HepG2 (cell line): ENCODE data around the gene NOTUM. TPM values are rescaled to one million over a fixed set of nuclear protein-coding genes. Genes with fewer than 3 reads are reported as not detected.

Experiments used
- ASH2L ChIP-seq: fragments of 300-600, 200-600 bp; sonication (generic); IDR thresholded peaks from 2 replicates; pipeline ENCODE4 v1.7.0; 2017; ENCODE audit warnings: low read depth, mild to moderate bottlenecking, moderate library complexity, mixed read lengths, low read length; ENCODE audit not compliant: insufficient read length
- EP300 ChIP-seq, 3 experiments: sonication (generic) in 1 of 3; formaldehyde crosslinking in 1 of 3; IDR thresholded peaks; 2 replicates each; pipeline versions ENCODE4 v1.5.1 to v1.6.1; 2011 to 2020; ENCODE audit warnings: low read depth in 2 of 3, low read length in 2 of 3, borderline replicate concordance in 1 of 3, improper control_type of control experiment in 1 of 3, mild to moderate bottlenecking in 1 of 3, missing genetic modification reagents in 1 of 3, moderate library complexity in 1 of 3
- FIP1L1 ChIP-seq: fragments of 200-400 bp; formaldehyde crosslinking; IDR thresholded peaks from 2 replicates; pipeline ENCODE4 v1.6.1; 2018; ENCODE audit warnings: low read depth, mild to moderate bottlenecking, low read length, moderate library complexity, borderline replicate concordance; ENCODE audit not compliant: insufficient read depth
- GATA4 ChIP-seq: sonication (generic); IDR thresholded peaks from 2 replicates; pipeline ENCODE4 v1.6.1; 2016; ENCODE audit warnings: antibody characterized with exemption, low read depth, borderline replicate concordance
- HMGXB3 ChIP-seq: sonication (generic); formaldehyde crosslinking; IDR thresholded peaks from 2 replicates; pipeline ENCODE4 v1.4.0; 2020; ENCODE audit warnings: missing genetic modification reagents, borderline replicate concordance
- KLF15 ChIP-seq: sonication (generic); formaldehyde crosslinking; IDR thresholded peaks from 2 replicates; pipeline ENCODE4 v1.8.1; 2023; ENCODE audit warnings: borderline replicate concordance, mild to moderate bottlenecking, inconsistent platforms, missing genetic modification reagents, mixed read lengths
- MEF2D ChIP-seq: sonication (generic); formaldehyde crosslinking; IDR thresholded peaks from 2 replicates; pipeline ENCODE4 v1.5.1; 2020; ENCODE audit warnings: mild to moderate bottlenecking, missing genetic modification reagents
- MYPOP ChIP-seq: sonication (generic); formaldehyde crosslinking; IDR thresholded peaks from 2 replicates; pipeline ENCODE4 v1.8.1; 2023; ENCODE audit warnings: mild to moderate bottlenecking, moderate library complexity, missing genetic modification reagents
- NFE2 ChIP-seq: sonication (generic); formaldehyde crosslinking; IDR thresholded peaks from 2 replicates; pipeline ENCODE4 v1.4.0; 2020; ENCODE audit warnings: missing genetic modification reagents
- PAWR ChIP-seq: sonication (generic); formaldehyde crosslinking; IDR thresholded peaks from 2 replicates; pipeline ENCODE4 v1.4.0; 2020; ENCODE audit warnings: missing genetic modification reagents, mild to moderate bottlenecking, borderline replicate concordance
- RNF2 ChIP-seq: fragments of 450-650 bp; conservative IDR thresholded peaks from 2 replicates; pipeline ENCODE4 v1.6.1; 2016; ENCODE audit warnings: low read depth
- RORA ChIP-seq: sonication (generic); formaldehyde crosslinking; IDR thresholded peaks from 2 replicates; pipeline ENCODE4 v1.5.0; 2020; ENCODE audit warnings: mild to moderate bottlenecking, missing genetic modification reagents, moderate library complexity
- SIN3A ChIP-seq: IDR thresholded peaks from 2 replicates; pipeline ENCODE4 v1.6.1; 2011; ENCODE audit warnings: low read depth, mild to moderate bottlenecking, control low read depth, low read length, borderline replicate concordance
- SP140L ChIP-seq: sonication (generic); formaldehyde crosslinking; IDR thresholded peaks from 2 replicates; pipeline ENCODE4 v1.4.0; 2020; ENCODE audit warnings: missing genetic modification reagents, borderline replicate concordance
- ZBTB37 ChIP-seq: sonication (generic); formaldehyde crosslinking; IDR thresholded peaks from 2 replicates; pipeline ENCODE4 v1.4.0; 2020; ENCODE audit warnings: mild to moderate bottlenecking, missing genetic modification reagents
- ZNF17 ChIP-seq: sonication (generic); formaldehyde crosslinking; IDR thresholded peaks from 2 replicates; pipeline ENCODE4 v1.5.0; 2020; ENCODE audit warnings: mild to moderate bottlenecking, missing genetic modification reagents
- ZNF264 ChIP-seq: sonication (generic); formaldehyde crosslinking; IDR thresholded peaks from 2 replicates; pipeline ENCODE4 v1.4.0; 2020; ENCODE audit warnings: missing genetic modification reagents
- ZNF34 ChIP-seq: sonication (generic); formaldehyde crosslinking; IDR thresholded peaks from 2 replicates; pipeline ENCODE4 v1.4.0; 2020; ENCODE audit warnings: mild to moderate bottlenecking, missing genetic modification reagents, borderline replicate concordance
- ZNF350 ChIP-seq: sonication (generic); formaldehyde crosslinking; IDR thresholded peaks from 2 replicates; pipeline ENCODE4 v1.4.0; 2020; ENCODE audit warnings: mild to moderate bottlenecking, low read depth, missing genetic modification reagents, borderline replicate concordance
- ZNF556 ChIP-seq: sonication (generic); formaldehyde crosslinking; IDR thresholded peaks from 2 replicates; pipeline ENCODE4 v1.4.0; 2020; ENCODE audit warnings: mild to moderate bottlenecking, missing genetic modification reagents, borderline replicate concordance
- polyA plus RNA-seq, 8 experiments: library from polyadenylated mRNA; depleted of rRNA in 3 of 8; stranded (reverse) in 7 of 8; unstranded in 1 of 8; fragments of >200 nt; fragmentation: Illumina TruSeq in 4 of 8; extraction: Trizol in 4 of 8; gene quantifications; 2 replicates each; pipeline versions ENCODE4 v1.2.1 to v1.2.3, GENCODE V29; 2011 to 2016; ENCODE audit warnings: low read depth in 4 of 8, missing spikeins in 1 of 8, mixed read lengths in 1 of 8; ENCODE audit not compliant: insufficient read depth in 1 of 8
- total RNA-seq, 5 experiments: library from RNA; depleted of rRNA; stranded (reverse); fragments of >200 nt; fragmentation: Illumina TruSeq; extraction: Trizol; gene quantifications; 2 replicates each; pipeline ENCODE4 v1.2.3, GENCODE V29; 2016; ENCODE audit warnings: low read depth in 1 of 5

The NOTUM gene
- total and polyA plus RNA-seq, 2 of the 13 experiments (the other 11 are each of a cell fraction or from before 2014, with no cell fraction given), result 150 to 160 TPM

GRCh38 chr17:81961521-81962498 is 823 bp upstream of the NOTUM start (continued):
- no peak for TF ChIP-seq SP140L
- peak; percentile 15; the same call in 1 of the 2 replicates for TF ChIP-seq SIN3A
- no peak for TF ChIP-seq GATA4
- TF ChIP-seq KLF15 (CRISPR knock-in tag), result no peak
- no peak for TF ChIP-seq MYPOP
- no peak for TF ChIP-seq ZNF34 (CRISPR knock-in tag)
- TF ChIP-seq RORA, result no peak
- no peak for TF ChIP-seq ZNF264 (CRISPR knock-in tag)
- no peak for TF ChIP-seq RNF2
- TF ChIP-seq EP300 (IDR thresholded peaks at IDR 0.05; ENCODE audit: low read depth in 2 of 2, low read length in 2 of 2), result no peak
- no peak for TF ChIP-seq EP300 (CRISPR knock-in tag; IDR thresholded peaks at IDR 0.05; ENCODE audit: borderline replicate concordance)
- 0 out of 2 replicates have a peak, but pooled peaks have one; percentile 15 for TF ChIP-seq NFE2 (CRISPR knock-in tag)
- no peak for TF ChIP-seq ZNF350
- peak; percentile 63; the same call in 1 of the 2 replicates for TF ChIP-seq ZBTB37 (CRISPR knock-in tag)
- no peak for TF ChIP-seq FIP1L1
- no peak for TF ChIP-seq ZNF556 (CRISPR knock-in tag)
- TF ChIP-seq MEF2D (CRISPR knock-in tag), result no peak
- TF ChIP-seq ASH2L, result peak; percentile 6
- TF ChIP-seq HMGXB3 (CRISPR knock-in tag), result no peak
- TF ChIP-seq ZNF17 (CRISPR knock-in tag), result no peak
- no peak for TF ChIP-seq PAWR
